SHP77 treated with DMSO at 0.1 percent for 48 hours (cell line): ENCODE data around the gene DNAH2.
A peak's percentile ranks its signal among the peaks of the same experiment; 100 is the strongest.

Source experiments
- DNase-seq: peaks from one replicate; lab custom pipeline; 2025; lab: John Stamatoyannopoulos, UW

The DNAH2 gene

DNA sequence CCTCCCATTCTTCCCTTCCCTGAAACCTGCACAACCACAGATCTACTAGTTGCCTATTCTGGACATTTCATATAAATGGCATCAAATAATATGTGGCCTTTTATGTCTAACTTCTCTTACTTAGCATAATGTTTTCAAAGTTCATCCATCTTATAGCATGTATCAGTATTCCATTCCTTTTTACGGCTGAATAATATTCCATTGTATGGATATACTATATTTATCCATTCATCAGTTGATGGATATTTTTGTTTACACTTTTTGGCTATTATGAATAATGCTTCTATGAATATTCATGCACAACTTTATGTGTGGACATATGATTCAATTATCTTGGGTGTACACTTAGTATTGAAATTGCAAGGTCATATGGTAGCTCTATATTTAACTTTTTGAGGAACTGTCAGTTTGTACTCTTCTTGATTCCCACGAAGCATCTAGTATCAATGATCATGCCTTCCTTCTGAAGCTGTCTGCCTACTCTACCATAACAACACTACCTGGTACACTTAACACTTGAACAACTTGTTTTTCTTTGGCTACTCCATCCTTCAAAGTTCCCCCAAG is 158.3 kb downstream of the DNAH2 start:
- no peak for DNase-seq

DNA sequence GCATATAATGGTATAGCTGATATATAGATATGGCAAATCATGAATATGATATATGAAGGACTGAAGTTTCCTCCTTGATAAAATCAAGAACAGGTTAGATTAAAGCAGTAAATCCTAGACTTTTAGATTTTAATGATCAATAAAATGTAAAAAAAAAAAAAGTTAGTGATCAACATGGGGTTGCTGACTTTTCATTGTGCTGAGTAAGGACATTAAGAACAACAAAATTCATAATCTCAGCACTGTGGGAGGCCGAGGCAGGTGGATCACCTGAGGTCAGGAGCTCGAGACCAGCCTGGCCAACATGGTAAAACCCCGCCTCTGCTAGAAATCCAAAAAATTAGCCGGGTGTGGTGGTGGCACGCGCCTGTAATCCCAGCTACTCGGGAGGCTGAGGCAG is 160.7 kb downstream of the DNAH2 start:
- DNase-seq: no peak

DNA sequence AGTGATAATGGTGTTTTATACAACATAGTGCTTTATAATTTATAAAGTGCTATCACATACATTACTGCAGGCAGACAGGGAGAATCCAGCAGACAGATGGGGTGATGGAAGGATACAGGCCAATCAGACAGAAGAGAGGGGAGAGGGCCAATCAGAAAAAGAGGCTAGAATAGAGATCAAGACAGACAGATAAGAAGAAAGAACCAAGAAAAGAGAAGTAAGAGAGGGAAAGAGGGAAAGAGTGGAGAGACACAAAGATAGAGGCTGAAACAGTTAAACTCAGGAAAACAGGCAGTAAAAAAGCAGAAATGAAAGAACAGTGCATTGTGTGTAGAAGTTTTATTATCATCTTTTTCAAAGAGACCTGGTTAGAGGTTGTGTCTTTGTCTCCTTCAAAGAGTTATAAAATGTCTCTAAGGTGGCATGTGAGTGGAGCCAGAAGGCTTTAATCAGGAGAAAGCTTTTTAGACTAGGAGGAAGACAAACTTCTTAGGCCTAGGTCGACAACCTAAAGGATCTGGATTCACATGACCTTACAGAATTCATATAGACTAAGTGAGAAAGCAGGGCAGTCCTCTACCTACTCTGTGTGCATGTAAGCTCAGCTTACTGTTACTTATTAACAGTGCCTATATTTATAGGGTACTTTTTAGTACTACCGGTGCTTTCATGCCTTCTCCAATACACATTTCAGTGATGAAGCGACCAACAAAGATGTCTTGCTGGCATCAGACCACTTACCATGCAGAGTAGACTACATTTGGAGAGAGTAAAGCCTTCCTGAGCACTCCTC is 162.7 kb downstream of the DNAH2 start:
- no peak for DNase-seq

DNA sequence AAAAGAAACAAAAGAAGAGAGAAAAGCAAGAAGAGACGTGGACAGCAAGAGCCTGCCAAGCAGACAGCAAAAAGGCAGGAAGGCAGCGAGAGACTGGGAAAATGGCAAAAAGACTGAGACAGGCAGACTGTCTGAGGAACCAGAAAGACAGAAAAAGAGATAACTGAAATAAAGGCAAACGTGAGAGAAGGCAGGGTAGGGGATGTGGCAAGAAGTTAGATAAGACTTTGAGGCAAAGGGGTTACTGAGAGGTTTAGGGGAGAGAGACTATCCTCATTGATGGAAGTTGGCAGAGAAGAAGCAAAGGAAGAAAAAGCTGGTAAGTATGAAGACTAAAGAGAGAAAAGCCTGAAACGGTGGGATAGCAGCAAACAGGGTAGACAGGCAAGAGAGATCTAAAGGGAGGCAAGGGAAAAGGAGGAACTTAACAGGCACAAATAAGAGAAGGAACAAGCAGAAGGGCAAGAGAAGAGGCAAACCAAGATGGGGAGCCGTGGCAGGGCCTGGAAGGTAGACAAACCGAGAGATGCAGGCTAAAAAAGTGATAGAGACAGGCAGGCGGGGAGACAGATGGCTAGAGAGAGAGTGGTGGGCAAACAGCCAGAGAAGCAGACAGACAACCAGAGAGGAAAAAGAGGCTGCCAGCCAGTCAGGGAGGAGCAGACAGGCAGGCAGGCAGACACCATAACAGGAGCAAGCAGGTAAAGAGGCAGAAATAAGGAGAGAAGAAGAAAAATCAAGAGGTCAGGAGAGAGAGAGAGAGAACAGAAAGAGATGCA is 163.9 kb downstream of the DNAH2 start:
- peak; percentile 91 for DNase-seq

DNA sequence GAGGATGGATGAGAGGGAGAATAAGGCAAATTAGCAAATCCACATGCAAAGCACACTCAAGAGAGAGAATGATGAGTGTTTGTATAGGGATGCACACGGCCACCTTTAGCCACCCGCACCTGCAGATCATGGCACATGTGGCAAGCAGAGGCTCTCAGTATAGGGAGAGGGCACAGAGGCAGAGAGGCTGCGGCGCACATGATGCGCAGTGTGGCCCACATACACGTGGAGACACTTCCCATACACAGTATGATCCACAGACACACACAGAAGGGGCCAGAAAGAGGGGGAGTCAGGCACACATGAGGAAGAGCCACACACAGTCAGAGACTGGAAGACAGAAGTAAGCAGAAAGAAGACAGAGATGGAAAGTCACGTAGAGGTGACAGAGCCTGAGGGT is 164.5 kb downstream of the DNAH2 start:
- DNase-seq: peak; percentile 91

DNA sequence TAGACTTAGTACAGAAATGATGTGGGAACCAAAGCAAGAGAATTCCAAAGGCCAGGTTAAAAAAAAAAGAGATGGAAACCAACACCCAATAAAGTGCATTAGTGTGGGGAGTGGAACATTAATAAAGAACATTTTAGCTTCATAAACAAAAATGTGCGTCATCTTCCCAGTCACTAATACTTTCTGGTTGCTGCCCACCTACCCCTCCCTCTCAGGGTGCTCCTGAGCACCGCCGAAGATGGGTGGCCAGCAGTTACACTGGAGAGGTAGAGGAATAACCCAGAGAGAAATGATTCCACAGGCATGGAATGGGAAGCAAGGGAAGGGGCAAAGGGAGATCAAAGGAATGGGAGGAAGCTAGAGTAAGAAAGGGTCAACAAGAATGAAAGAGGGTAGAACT is 165.1 kb downstream of the DNAH2 start:
- DNase-seq: peak; percentile 59
